ENCODE results near the gene NTRK2. TPM values are rescaled to one million over a fixed set of nuclear protein-coding genes. Genes with fewer than 3 reads are reported as not detected.

NTRK2 gene
- total RNA-seq, 2 experiments from 2014 or later = 0.12 to 2.9 TPM

GRCh38 chr9:84829471-84829870 lies 159.9 kb downstream of the NTRK2 start:
- H3K36me3 Mint-ChIP-seq = no peaks in the 10 kb centered on the region
- CTCF ChIA-PET = no interaction called here
- H3K27ac Mint-ChIP-seq = no peak overlapping the region
- DNase-seq = no peak
- H3K27me3 Mint-ChIP-seq = no peaks in the 10 kb centered on the region
- no peak overlapping the region for H3K4me3 Mint-ChIP-seq
- H3K4me1 Mint-ChIP-seq = no peaks in the 10 kb centered on the region
- no peak for ATAC-seq
- H3K9me3 Mint-ChIP-seq (ENCODE audit: low read depth) = no peaks in the 10 kb centered on the region

DNA sequence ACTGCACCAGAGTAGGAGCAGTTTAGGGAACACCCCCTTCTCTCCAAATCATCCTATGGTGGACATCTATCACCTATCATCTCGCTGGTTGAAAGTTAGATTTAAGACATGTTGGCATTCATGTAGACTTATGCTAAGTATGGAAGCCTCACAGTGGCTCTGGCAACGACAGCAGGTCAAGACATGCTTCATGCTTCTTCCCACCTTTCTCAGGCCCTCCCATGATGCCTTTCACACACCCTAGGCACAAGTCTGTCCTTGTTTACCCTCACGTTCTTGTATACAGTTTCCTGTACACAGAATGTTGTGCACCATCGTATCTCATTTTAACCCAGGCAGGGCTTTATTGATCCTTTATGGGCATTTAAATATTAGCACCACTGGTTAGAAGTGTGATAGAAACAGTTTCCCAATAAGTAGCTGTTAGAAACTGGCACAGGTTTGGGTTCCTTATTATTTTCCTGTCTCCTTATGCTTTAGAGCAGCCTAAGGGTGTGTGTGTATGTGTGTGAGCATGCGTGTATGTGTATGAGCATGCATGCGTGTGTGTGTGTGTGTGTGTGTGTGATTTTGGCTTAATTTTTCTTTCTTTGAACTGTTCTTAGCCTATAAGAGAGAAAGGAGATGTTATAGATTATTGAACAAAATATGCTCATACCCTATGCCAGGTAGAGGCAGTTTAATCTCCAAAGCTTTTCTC lies 160.6 kb downstream of the NTRK2 start:
- H3K36me3 Mint-ChIP-seq = no peaks in the 10 kb centered on the region
- no peaks in the 10 kb centered on the region for H3K9me3 Mint-ChIP-seq (ENCODE audit: low read depth)
- CTCF ChIA-PET = no interaction called here
- DNase-seq (no peak), ATAC-seq (no peak)
- no peak overlapping the region for H3K4me3 Mint-ChIP-seq
- no peak overlapping the region for H3K27ac Mint-ChIP-seq
- H3K27me3 Mint-ChIP-seq = no peaks in the 10 kb centered on the region
- no peaks in the 10 kb centered on the region for H3K4me1 Mint-ChIP-seq

- no peaks in the 10 kb centered on the region for H3K9me3 Mint-ChIP-seq (ENCODE audit: low read depth)
- CTCF ChIA-PET = no interaction called here
- ATAC-seq (no peak), DNase-seq (no peak)
- H3K4me3 Mint-ChIP-seq = no peak overlapping the region
- no peak overlapping the region for H3K27ac Mint-ChIP-seq
- H3K36me3 Mint-ChIP-seq = no peaks in the 10 kb centered on the region
- H3K4me1 Mint-ChIP-seq = no peaks in the 10 kb centered on the region
- no peaks in the 10 kb centered on the region for H3K27me3 Mint-ChIP-seq
Measured at GRCh38 chr9:84831377-84831776, 161.8 kb downstream of the NTRK2 start.

- Mint-ChIP-seq H3K9me3 (ENCODE audit: low read depth) (no peaks in the 10 kb centered on the region), H3K4me1 (no peaks in the 10 kb centered on the region), H3K4me3 (no peak overlapping the region), H3K27ac (no peak overlapping the region), H3K27me3 (no peaks in the 10 kb centered on the region), H3K36me3 (no peaks in the 10 kb centered on the region)
- DNase-seq (no peak), ATAC-seq (no peak)
- CTCF ChIA-PET = no interaction called here
Measured at GRCh38 chr9:84832453-84832852, 162.9 kb downstream of the NTRK2 start.

GRCh38 chr9:84834426-84834825 lies 164.9 kb downstream of the NTRK2 start:
- Mint-ChIP-seq H3K9me3 (ENCODE audit: low read depth) (no peaks in the 10 kb centered on the region), H3K36me3 (no peaks in the 10 kb centered on the region), H3K4me1 (no peaks in the 10 kb centered on the region), H3K27me3 (peaks cover 2% of the 10 kb centered on the region), H3K4me3 (no peak overlapping the region), H3K27ac (no peak overlapping the region)
- ATAC-seq = no peak
- DNase-seq = no peak
- CTCF ChIA-PET = no interaction called here

DNA sequence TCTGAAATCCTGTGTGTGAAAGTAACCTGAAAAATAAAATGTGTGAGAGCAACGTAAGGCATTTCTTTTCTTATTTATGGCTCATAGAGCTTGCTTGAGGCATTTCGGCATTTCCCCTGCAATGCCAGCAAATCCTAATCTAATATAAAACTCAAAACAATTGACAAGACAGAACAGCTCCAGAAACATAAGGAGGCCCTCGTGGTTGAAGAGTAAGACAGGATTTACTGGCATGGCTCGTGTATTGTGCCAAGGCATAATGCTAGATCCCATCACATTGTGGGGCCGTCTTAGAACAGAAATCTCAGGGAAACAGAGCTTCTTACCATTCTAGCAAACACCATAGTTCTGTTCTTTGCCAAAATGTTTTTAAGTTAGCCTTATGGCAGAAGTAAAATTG lies 166.2 kb downstream of the NTRK2 start:
- ATAC-seq (no peak), DNase-seq (no peak)
- CTCF ChIA-PET = no interaction called here
- Mint-ChIP-seq H3K36me3 (no peaks in the 10 kb centered on the region), H3K9me3 (ENCODE audit: low read depth) (no peaks in the 10 kb centered on the region), H3K4me1 (no peaks in the 10 kb centered on the region), H3K27ac (no peak overlapping the region), H3K27me3 (peaks cover 2% of the 10 kb centered on the region), H3K4me3 (no peak overlapping the region)

GRCh38 chr9:84838879-84839278 lies 169.3 kb downstream of the NTRK2 start:
- H3K27me3 Mint-ChIP-seq = peaks cover 2% of the 10 kb centered on the region
- DNase-seq (no peak), ATAC-seq (no peak)
- CTCF ChIA-PET = no interaction called here
- H3K4me3 Mint-ChIP-seq = no peak overlapping the region
- H3K27ac Mint-ChIP-seq = no peak overlapping the region
- no peaks in the 10 kb centered on the region for H3K36me3 Mint-ChIP-seq
- peaks cover under 1% of the 10 kb centered on the region for H3K9me3 Mint-ChIP-seq (ENCODE audit: low read depth)
- no peaks in the 10 kb centered on the region for H3K4me1 Mint-ChIP-seq

DNA sequence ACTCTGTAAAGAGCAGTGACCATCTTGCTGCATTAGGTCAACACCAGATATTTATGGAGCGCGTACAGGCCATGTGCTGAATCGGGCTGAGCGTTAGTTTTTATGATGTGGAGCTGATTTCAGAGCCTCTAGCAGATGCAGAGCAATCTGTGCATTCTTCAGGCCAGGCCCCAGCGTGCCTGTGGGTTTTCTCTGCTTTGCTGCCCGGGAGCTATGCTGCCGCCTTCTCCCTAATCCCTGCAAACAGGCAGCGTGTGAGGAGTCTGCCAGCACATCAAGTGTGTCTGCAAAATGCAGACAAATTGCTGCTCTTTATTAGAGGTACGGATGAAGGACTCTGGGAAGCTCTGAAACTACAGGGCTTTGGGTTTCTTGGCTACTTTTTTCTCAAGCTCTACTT lies 170.0 kb downstream of the NTRK2 start:
- no peak overlapping the region for H3K4me3 Mint-ChIP-seq
- H3K36me3 Mint-ChIP-seq = no peaks in the 10 kb centered on the region
- peaks cover 2% of the 10 kb centered on the region for H3K27me3 Mint-ChIP-seq
- CTCF ChIA-PET = no interaction called here
- DNase-seq (no peak), ATAC-seq (no peak)
- H3K9me3 Mint-ChIP-seq (ENCODE audit: low read depth) = peaks cover 2% of the 10 kb centered on the region
- no peak overlapping the region for H3K27ac Mint-ChIP-seq
- no peaks in the 10 kb centered on the region for H3K4me1 Mint-ChIP-seq

- Mint-ChIP-seq H3K4me3 (no peak overlapping the region), H3K36me3 (no peaks in the 10 kb centered on the region), H3K27ac (no peak overlapping the region), H3K4me1 (no peaks in the 10 kb centered on the region), H3K27me3 (peaks cover 2% of the 10 kb centered on the region), H3K9me3 (ENCODE audit: low read depth) (peaks cover 2% of the 10 kb centered on the region)
- ATAC-seq = no peak
- DNase-seq = no peak
- CTCF ChIA-PET = no interaction called here
Measured at GRCh38 chr9:84841931-84842330, 172.4 kb downstream of the NTRK2 start.

DNA sequence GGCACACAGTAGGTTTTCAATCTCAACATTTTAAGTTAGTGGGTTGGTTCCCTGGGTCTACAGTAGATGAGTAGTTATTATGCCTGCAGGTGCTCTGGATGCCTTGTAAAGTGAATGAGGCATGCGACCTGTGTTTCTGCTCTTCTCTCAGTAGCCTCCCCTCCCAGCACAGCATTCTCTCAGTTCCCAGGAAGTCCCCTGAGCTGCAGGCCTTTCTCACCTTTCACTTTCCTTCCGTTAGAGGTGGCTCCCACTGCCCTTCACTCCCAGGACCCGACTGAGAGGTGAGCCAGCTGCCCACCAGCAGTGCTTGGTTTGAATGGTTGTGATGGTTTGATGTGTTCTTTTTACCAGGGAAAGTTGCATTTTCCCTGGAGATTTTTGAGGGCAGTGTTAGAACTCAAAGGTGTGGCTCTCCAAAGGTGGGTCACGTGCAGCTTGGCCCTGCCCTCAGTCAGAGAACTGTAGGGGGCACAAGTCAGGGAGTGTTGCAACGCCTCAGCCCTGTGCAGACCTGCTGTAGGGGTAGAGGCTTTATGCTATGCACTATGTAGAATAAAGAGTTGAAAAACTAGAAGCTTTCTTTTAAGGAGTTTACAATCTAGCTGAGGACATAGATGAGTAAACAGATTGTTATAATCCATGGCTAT lies 173.8 kb downstream of the NTRK2 start:
- Mint-ChIP-seq H3K36me3 (no peaks in the 10 kb centered on the region), H3K9me3 (ENCODE audit: low read depth) (peaks cover 2% of the 10 kb centered on the region), H3K27me3 (no peaks in the 10 kb centered on the region), H3K4me3 (no peak overlapping the region), H3K4me1 (no peaks in the 10 kb centered on the region), H3K27ac (no peak overlapping the region)
- no peak for DNase-seq
- CTCF ChIA-PET = no interaction called here
- no peak for ATAC-seq

- no peak for ATAC-seq
- Mint-ChIP-seq H3K4me1 (no peaks in the 10 kb centered on the region), H3K36me3 (no peaks in the 10 kb centered on the region), H3K27me3 (no peaks in the 10 kb centered on the region), H3K9me3 (ENCODE audit: low read depth) (peaks cover 2% of the 10 kb centered on the region), H3K27ac (no peak overlapping the region), H3K4me3 (no peak overlapping the region)
- CTCF ChIA-PET = no interaction called here
- DNase-seq = no peak
Measured at GRCh38 chr9:84845956-84846900, 176.7 kb downstream of the NTRK2 start.

DNA sequence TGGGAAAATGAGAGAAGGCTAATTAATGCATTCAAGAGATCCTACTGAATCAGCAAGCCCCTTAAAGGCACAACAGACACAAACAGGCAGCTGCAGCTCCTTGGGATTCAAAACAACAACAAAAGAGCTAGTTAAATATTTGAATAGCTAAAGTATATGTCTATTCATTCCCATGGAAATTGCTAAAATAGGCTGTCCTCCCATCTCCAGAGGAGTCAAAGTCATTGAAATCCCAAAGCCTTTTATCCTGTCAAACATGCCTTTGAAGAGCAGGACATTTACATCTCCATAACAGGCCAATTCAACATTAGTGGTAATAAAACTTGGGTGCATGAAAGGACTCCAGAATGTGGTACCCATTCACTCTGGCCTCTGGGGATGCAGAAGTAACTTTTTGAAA lies 177.4 kb downstream of the NTRK2 start:
- no peaks in the 10 kb centered on the region for H3K36me3 Mint-ChIP-seq
- H3K4me1 Mint-ChIP-seq = no peaks in the 10 kb centered on the region
- DNase-seq (no peak), ATAC-seq (no peak)
- H3K27me3 Mint-ChIP-seq = no peaks in the 10 kb centered on the region
- CTCF ChIA-PET = no interaction called here
- H3K4me3 Mint-ChIP-seq = no peak overlapping the region
- H3K27ac Mint-ChIP-seq = no peak overlapping the region
- peaks cover 2% of the 10 kb centered on the region for H3K9me3 Mint-ChIP-seq (ENCODE audit: low read depth)

- no peak overlapping the region for H3K27ac Mint-ChIP-seq
- CTCF ChIA-PET = no interaction called here
- no peak overlapping the region for H3K4me3 Mint-ChIP-seq
- DNase-seq = no peak
- no peaks in the 10 kb centered on the region for H3K27me3 Mint-ChIP-seq
- no peak for ATAC-seq
- no peaks in the 10 kb centered on the region for H3K36me3 Mint-ChIP-seq
- no peaks in the 10 kb centered on the region for H3K9me3 Mint-ChIP-seq (ENCODE audit: low read depth)
- no peaks in the 10 kb centered on the region for H3K4me1 Mint-ChIP-seq
Measured at GRCh38 chr9:84849049-84849448, 179.5 kb downstream of the NTRK2 start.

Data from activated CD8-positive, alpha-beta memory T cell treated with anti-CD3 and anti-CD28 coated beads, Interleukin-2, amount 10 ng/mL, durations not matched to agents 7 days and 5 days (primary cell).